Measurements from ENCODE around the gene GDPD4.

The GDPD4 gene

DNA sequence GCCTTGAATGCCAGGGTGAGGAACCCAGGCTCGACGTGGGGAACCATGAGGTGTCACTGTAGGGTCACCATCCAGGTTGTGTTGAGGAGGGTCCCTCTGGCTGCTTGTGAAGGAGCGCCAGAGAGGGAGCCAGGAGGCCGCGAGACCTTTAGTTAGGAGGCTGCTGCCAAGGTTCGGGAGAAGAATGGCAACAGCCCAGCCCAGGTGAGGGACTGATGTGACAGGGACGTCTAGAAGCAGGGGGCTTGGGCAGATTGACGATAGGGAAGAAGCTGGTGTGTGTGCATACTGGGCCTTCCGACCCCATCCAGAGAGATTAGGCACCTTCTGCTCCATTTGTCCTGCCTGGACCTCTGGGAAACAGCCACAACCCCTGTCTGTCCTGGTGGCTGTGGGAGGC is 124.5 kb downstream of the GDPD4 start:
- H3K4me3 Mint-ChIP-seq: no peak overlapping the region
- H3K36me3 Mint-ChIP-seq (ENCODE audit: low read depth): no peaks in the 10 kb centered on the region
- no peaks in the 10 kb centered on the region for H3K4me1 Mint-ChIP-seq (ENCODE audit: low read depth)
- no peaks in the 10 kb centered on the region for H3K9me3 Mint-ChIP-seq
- H3K27me3 Mint-ChIP-seq (ENCODE audit: low read depth): no peaks in the 10 kb centered on the region
- no peak overlapping the region for H3K27ac Mint-ChIP-seq

DNA sequence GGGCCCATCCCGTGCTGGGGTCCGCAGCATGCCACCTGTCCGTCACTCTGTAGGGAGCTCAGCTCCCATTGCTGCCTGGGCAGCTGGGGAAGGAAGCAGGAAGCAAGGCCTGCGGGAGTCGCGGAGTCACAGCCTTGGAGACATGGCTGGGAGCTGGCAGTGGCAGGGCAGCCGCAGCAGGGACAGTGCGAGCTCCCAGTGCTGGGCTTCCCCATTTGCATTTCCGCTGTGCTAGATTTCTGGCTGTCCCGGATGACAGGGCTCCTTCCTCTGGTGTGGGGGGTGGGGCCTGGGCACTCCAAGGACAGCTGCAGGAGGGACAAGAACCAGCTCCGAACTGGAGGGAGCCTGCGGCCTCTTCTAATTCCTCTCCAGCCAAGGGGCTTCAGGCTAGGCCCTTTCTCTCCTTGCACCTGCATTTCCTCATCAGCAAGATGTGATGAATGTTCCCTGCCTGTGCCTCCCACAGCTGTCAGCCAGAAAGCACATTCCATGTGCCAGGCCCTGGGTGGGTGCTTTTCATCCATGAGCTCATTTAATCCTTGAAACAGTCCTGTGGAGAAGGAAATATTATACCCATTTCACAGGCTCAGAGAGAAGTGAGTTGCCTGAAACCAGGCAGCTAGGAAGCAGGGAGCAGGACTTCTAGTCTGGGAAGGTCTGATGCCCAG is 125.5 kb downstream of the GDPD4 start:
- no peaks in the 10 kb centered on the region for H3K27me3 Mint-ChIP-seq (ENCODE audit: low read depth)
- H3K36me3 Mint-ChIP-seq (ENCODE audit: low read depth): no peaks in the 10 kb centered on the region
- H3K9me3 Mint-ChIP-seq: no peaks in the 10 kb centered on the region
- no peak overlapping the region for H3K27ac Mint-ChIP-seq
- no peak overlapping the region for H3K4me3 Mint-ChIP-seq
- no peaks in the 10 kb centered on the region for H3K4me1 Mint-ChIP-seq (ENCODE audit: low read depth)

DNA sequence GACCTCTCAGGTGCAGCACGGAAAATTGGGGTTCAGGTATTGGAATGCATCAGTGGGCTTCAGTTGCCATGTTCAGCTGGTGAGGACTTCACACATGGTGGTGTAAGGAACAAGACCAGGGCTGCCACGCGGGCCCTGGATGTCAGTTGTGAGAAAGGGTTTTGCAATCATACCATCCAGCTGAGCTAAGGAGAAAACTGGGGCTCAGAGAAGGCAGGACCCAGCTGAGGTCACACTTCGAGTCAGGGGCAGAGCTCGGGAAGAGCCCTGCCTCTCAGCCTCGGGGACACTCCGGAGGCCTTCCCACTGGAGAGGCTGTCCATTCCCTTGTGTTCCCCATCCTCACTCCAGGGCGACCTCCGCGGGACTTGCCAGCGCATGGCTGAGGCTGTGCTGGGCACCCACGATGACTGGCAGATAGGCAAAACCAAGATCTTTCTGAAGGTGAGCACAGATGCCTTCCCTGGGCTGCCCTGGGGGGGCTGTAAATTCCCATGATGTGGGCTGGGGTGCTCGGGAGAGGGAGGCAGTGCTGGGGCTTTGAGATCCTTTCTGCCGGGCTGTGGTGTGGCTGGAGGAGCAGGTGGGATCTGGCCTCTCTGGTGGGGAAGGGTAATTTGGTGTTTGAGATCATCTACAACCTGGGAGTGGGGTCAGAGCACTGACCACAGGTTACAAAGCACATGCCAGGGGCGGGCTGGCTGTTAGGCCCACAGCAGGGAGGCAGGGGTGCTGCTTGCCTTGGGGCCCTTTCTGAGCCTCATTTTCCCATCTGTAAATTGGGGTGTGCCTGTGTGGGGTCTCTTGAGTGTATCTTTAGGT is 126.3 kb downstream of the GDPD4 start:
- Mint-ChIP-seq H3K27me3 (ENCODE audit: low read depth) (no peaks in the 10 kb centered on the region), H3K9me3 (no peaks in the 10 kb centered on the region), H3K36me3 (ENCODE audit: low read depth) (no peaks in the 10 kb centered on the region), H3K4me1 (ENCODE audit: low read depth) (no peaks in the 10 kb centered on the region), H3K27ac (no peak overlapping the region), H3K4me3 (no peak overlapping the region)

DNA sequence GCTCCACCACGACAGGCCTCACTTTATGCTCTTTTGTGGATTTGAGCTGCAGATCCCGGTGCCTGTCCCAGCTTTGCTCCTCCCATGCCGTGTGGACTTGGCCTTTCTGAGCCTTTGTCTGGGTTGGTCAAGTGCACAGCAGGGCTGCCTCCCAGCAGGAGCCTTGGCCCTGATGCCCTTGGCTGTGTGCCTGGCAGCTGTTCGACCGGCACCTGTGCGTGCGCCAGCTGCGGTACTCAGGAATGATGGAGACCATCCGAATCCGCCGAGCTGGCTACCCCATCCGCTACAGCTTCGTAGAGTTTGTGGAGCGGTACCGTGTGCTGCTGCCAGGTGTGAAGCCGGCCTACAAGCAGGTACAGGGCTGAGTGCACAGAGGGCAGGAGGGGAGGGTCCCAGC is 126.9 kb downstream of the GDPD4 start:
- Mint-ChIP-seq H3K27me3 (ENCODE audit: low read depth) (no peaks in the 10 kb centered on the region), H3K4me1 (ENCODE audit: low read depth) (no peaks in the 10 kb centered on the region), H3K27ac (no peak overlapping the region), H3K9me3 (no peaks in the 10 kb centered on the region), H3K4me3 (no peak overlapping the region), H3K36me3 (ENCODE audit: low read depth) (no peaks in the 10 kb centered on the region)

DNA sequence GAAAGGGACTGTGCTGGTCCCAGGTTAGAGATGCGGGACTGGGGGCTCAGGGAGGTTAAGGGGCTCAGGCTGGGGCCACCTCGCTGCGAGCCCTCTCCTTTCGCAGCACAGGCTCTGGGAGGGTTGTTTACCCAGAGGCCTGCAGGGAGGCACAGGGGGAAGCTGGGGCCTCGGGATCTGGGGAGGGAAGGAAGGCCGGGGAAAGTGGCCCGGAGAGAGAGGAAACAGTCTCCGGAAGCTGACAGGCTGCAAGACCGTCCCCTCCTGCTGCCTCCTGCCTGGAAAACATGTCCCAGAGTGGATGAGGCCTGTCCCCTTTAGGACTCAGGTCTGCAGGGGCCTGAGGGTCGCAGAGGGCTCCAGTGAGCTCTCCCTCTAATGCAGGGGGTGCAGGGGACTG is 128.0 kb downstream of the GDPD4 start:
- Mint-ChIP-seq H3K27ac (no peak overlapping the region), H3K4me3 (no peak overlapping the region), H3K9me3 (no peaks in the 10 kb centered on the region), H3K36me3 (ENCODE audit: low read depth) (no peaks in the 10 kb centered on the region), H3K27me3 (ENCODE audit: low read depth) (no peaks in the 10 kb centered on the region), H3K4me1 (ENCODE audit: low read depth) (no peaks in the 10 kb centered on the region)

GRCh38 chr11:77172666-77172982 is 128.9 kb downstream of the GDPD4 start:
- Mint-ChIP-seq H3K4me1 (ENCODE audit: low read depth) (no peaks in the 10 kb centered on the region), H3K27ac (no peak overlapping the region), H3K27me3 (ENCODE audit: low read depth) (no peaks in the 10 kb centered on the region), H3K9me3 (no peaks in the 10 kb centered on the region), H3K4me3 (no peak overlapping the region), H3K36me3 (ENCODE audit: low read depth) (no peaks in the 10 kb centered on the region)

DNA sequence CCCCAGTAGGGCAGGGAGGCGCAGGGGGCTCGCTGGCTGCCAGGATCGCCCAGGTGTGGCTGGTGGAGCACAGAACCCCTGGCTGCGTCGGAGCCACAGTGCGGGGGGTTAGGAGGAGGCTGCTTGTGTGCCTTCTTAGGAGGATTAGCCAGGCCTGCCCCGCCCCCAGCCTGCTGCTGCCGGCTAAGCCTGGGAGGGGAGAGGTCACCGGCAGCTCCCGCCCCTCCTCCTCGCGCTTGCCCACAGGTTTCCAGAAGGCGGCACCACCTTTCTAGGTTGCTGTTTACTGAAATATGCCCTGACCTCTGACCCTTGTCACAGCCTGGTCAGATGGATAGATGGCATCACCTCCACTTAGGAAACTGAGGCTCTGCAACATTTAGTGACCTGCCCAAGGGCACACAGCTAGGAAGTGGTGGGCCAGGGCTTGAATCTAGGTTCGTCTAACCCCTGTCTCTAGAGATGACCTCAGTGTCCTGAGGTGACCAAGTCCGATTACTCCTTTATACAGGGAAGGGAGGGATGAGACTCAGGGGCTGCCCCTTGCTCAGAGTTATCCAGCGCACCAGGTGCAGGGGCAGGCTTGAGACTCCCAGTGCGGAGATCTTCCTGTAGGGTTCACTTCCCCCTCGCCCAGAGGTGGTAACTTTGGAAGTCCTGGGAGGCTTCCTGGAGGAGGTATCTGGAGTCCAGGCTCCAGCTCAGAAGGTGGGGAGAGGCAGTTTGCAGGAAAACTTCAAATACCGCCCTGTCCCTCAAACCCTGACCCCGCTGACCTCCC is 129.4 kb downstream of the GDPD4 start:
- Mint-ChIP-seq H3K4me1 (ENCODE audit: low read depth) (no peaks in the 10 kb centered on the region), H3K36me3 (ENCODE audit: low read depth) (no peaks in the 10 kb centered on the region), H3K27me3 (ENCODE audit: low read depth) (no peaks in the 10 kb centered on the region), H3K4me3 (no peak overlapping the region), H3K9me3 (no peaks in the 10 kb centered on the region), H3K27ac (no peak overlapping the region)

DNA sequence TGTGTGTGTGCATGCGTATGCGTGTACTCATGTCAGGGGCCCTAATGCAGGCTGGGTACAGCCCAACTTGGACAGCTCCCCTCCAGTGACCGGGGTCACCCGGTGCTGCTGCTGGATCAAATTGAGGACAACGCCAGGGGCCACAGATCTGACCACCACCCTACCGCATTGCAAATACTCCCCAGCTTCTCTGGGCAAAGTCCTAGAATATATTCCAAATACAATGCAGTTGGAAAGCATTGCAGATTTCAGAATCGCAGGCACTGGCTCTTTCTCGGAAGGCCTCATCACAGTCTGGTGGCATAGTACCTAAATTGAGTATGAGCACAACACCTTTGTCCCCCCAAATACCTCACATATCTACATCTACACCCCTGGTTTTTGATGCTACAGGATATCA is 130.2 kb downstream of the GDPD4 start:
- Mint-ChIP-seq H3K36me3 (ENCODE audit: low read depth) (no peaks in the 10 kb centered on the region), H3K4me3 (no peak overlapping the region), H3K27ac (no peak overlapping the region), H3K4me1 (ENCODE audit: low read depth) (no peaks in the 10 kb centered on the region), H3K9me3 (no peaks in the 10 kb centered on the region), H3K27me3 (ENCODE audit: low read depth) (no peaks in the 10 kb centered on the region)

DNA sequence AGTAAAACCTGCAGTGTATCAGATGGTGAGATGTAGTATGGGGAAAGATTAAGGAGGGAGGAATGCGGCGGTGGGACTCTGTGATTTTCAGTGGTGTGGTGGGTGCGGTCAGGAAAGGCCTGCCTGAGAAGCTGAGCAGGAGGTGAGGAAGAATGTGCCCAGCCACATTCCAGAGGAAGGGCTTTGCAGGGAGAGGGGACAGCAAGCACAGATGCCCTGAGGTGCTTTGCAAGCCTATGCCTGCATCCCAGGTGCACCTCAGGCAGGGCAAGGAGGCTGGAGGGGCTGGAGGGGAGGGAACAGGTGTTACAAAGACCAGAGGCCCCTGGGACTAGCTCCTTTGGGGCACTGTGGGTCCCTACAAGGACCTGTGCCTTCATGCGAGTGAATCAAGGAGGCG is 131.4 kb downstream of the GDPD4 start:
- Mint-ChIP-seq H3K4me1 (ENCODE audit: low read depth) (no peaks in the 10 kb centered on the region), H3K36me3 (ENCODE audit: low read depth) (no peaks in the 10 kb centered on the region), H3K4me3 (no peak overlapping the region), H3K27me3 (ENCODE audit: low read depth) (no peaks in the 10 kb centered on the region), H3K27ac (no peak overlapping the region), H3K9me3 (no peaks in the 10 kb centered on the region)

DNA sequence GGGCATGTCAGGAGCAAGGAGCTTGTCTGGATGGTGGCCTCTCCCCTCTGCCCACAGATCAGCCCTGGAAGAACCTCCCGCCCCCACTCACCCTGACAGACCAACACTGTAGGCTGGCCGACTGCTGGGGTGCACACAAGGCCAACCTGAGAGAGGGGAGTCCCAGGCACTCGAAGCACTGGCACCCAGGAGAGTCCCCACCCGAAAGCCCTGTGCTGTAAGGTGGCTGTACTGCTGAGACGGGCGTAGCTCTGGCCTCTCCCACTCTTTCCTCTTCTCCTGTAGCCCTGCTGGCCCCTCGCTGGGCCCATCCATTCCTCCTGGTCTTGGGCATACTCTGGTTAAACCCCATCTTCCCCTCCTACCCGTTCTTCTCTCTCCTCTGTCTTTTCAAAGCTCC is 133.7 kb downstream of the GDPD4 start:
- Mint-ChIP-seq H3K27ac (no peak overlapping the region), H3K27me3 (ENCODE audit: low read depth) (no peaks in the 10 kb centered on the region), H3K4me3 (no peak overlapping the region), H3K36me3 (ENCODE audit: low read depth) (no peaks in the 10 kb centered on the region), H3K4me1 (ENCODE audit: low read depth) (no peaks in the 10 kb centered on the region), H3K9me3 (no peaks in the 10 kb centered on the region)

DNA sequence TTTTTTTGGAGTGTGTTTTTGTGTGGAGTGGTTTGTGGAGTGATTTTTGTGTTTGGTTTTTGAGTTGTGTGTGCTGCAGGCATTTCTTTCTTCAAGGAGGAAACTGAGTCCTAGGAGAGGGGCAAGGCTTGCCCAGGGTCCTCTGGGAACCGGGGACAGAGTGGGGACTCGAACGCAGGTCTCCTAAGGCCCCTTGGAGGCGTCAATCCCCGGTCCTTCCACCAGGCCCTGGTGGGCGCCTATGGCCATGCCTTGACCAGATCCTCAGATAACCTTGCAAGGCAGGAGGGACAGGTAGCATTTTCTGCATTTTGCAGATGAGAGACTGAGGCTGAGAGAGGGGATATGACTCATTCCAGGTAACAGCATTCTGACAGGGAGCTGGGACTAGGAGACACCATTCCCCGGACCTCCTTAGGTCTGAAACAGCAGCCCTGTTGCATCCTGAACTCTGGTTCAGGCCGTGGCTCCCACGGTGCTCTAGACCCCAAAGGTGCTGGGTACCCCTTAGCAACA is 134.3 kb downstream of the GDPD4 start:
- Mint-ChIP-seq H3K27ac (no peak overlapping the region), H3K9me3 (no peaks in the 10 kb centered on the region), H3K4me3 (no peak overlapping the region), H3K4me1 (ENCODE audit: low read depth) (no peaks in the 10 kb centered on the region), H3K36me3 (ENCODE audit: low read depth) (no peaks in the 10 kb centered on the region), H3K27me3 (ENCODE audit: low read depth) (no peaks in the 10 kb centered on the region)
